Measurements from ENCODE around the gene ZMYM4. TPM values are rescaled to one million over a fixed set of nuclear protein-coding genes. Genes with fewer than 3 reads are reported as not detected.

Gene ZMYM4
- total RNA-seq, 3 donors from 2014 or later = 30.5 to 46.6 (median 31.6) TPM

DNA sequence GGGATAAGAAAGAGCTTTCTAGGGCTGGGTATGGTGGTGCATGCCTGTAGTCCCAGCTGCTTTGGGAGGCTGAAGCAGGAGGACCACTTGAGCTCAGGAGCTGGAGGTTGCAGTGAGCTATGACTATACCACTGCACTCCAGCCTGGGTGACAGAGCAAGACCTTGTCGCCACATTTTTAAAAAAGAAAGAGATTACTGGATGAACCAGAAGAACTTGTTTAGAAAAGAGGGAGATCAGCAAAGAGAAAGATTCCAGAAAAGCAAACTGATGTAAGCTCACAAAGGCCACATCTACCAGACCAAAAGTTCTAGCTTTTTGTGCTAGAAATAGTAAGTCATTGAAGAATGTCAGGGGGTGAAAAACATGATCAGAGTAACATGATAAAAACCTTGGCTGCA, 171.1 kb downstream of the ZMYM4 start:
- intact Hi-C loops (cut with DNase I, micrococcal nuclease) = no loop called here
- DNase-seq = no peak
- Histone ChIP-seq H3K4me3 (no peak overlapping the region), H3K4me1 (ENCODE audit: low read depth) (no peaks in the 10 kb centered on the region), H3K36me3 (ENCODE audit: low read depth) (peaks cover 4% of the 10 kb centered on the region), H3K9me3 (no peaks in the 10 kb centered on the region)
- TF ChIP-seq, protein P1, sequence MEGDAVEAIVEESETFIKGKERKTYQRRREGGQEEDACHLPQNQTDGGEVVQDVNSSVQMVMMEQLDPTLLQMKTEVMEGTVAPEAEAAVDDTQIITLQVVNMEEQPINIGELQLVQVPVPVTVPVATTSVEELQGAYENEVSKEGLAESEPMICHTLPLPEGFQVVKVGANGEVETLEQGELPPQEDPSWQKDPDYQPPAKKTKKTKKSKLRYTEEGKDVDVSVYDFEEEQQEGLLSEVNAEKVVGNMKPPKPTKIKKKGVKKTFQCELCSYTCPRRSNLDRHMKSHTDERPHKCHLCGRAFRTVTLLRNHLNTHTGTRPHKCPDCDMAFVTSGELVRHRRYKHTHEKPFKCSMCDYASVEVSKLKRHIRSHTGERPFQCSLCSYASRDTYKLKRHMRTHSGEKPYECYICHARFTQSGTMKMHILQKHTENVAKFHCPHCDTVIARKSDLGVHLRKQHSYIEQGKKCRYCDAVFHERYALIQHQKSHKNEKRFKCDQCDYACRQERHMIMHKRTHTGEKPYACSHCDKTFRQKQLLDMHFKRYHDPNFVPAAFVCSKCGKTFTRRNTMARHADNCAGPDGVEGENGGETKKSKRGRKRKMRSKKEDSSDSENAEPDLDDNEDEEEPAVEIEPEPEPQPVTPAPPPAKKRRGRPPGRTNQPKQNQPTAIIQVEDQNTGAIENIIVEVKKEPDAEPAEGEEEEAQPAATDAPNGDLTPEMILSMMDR (IDR thresholded peaks at IDR 0.05) = no peak
- ATAC-seq = no peak

DNA sequence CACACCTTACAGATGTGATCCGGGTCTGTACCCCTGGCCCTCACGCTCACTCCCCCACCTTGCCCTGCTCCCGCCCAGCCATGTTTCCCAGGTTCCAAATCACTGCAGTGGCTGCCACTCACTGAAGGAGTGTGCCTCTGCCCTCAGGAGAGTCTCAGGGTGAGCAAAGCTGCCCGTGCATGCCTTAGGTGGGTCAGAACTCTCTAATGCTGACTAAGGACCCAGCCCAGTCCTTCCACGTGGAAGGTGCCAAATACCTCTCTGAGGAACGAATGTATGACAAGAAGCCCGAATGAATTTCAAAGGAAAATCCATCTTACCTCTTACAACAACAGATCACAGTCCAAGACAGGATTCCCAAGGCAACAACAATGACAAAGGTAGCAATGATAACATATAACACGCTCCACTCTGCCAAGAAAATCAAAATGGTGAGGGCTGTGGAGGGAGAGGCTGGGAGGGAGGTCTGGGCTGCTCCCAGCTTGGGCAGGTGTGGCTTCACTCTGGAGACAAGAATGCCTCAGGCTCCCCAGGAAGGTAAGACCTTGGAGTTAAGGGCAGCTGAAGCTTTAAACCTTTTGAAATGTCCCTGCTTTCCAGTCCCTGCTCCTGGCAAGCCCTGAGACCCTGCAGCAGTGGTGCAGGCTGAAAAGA, 173.5 kb downstream of the ZMYM4 start:
- Histone ChIP-seq H3K9me3 (no peaks in the 10 kb centered on the region), H3K4me3 (no peak overlapping the region), H3K36me3 (ENCODE audit: low read depth) (peaks cover 4% of the 10 kb centered on the region), H3K4me1 (ENCODE audit: low read depth) (no peaks in the 10 kb centered on the region)
- intact Hi-C loops (cut with DNase I, micrococcal nuclease) = no loop called here
- ATAC-seq (no peak), DNase-seq (no peak)
- TF ChIP-seq, protein P1 (IDR thresholded peaks at IDR 0.05) = no peak

DNA sequence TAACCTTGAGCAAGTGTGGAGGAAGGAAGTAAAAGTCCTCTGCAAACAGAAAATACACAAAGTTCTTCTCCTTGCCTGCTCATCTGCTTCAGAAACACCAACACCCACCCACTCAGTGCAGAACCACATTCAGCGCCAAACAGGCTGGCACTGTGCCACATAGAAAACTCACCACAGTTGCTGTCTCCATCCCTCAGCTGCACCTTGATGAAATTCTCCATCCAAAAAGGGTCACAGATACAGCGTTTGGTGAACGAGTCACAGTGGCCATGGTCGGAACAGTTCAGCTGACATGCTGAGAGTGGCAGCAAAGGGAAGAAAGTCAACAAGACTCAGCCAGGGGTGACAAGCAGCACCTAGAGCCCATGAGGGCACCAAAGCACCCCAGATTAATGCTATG, 174.2 kb downstream of the ZMYM4 start:
- Histone ChIP-seq H3K4me1 (ENCODE audit: low read depth) (no peaks in the 10 kb centered on the region), H3K36me3 (ENCODE audit: low read depth) (peaks cover 4% of the 10 kb centered on the region), H3K4me3 (no peak overlapping the region), H3K9me3 (no peaks in the 10 kb centered on the region)
- ATAC-seq = no peak
- intact Hi-C loops (cut with DNase I, micrococcal nuclease) = no loop called here
- TF ChIP-seq, protein P1 (IDR thresholded peaks at IDR 0.05) = no peak
- DNase-seq = no peak

DNA sequence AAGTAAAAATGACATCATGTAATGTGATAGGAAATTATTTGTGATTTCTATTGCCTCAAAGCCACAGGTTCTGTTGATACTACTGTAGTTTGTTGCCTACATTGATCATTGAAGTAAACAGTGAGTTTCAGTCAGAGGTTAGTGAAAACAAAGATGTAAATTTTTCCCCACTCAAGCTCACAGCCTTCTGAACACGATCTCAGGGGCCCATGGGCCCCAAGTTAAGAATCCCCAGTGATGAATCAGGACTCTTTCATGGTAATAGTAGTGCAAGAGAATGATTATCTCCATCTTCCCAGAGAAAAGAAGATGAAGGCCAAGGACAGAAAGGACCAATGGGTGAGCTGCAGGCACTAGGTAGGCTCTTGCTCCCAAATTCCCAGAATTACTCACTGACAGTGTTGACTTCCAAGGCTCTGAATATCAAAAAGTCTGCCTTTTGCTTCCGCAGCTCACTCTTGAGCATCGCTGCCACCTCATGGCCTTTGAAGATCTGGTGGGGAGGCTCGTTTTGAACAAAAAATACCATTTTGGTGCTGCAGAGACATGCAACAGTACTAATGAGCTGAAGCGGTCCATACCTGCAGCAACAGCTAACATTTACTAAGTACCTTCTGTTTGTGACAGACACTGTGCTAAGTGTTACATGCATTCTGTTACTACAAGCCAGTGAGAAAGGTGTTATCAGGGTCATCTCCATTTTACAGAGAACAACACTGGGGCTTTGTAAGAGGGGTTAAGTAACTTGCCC, 175.4 kb downstream of the ZMYM4 start:
- Histone ChIP-seq H3K4me3 (no peak overlapping the region), H3K4me1 (ENCODE audit: low read depth) (no peaks in the 10 kb centered on the region), H3K36me3 (ENCODE audit: low read depth) (peaks cover 4% of the 10 kb centered on the region), H3K9me3 (no peaks in the 10 kb centered on the region)
- intact Hi-C loops (cut with DNase I, micrococcal nuclease) = no loop called here
- DNase-seq (no peak), ATAC-seq (no peak)
- TF ChIP-seq, protein P1 (IDR thresholded peaks at IDR 0.05) = no peak

DNA sequence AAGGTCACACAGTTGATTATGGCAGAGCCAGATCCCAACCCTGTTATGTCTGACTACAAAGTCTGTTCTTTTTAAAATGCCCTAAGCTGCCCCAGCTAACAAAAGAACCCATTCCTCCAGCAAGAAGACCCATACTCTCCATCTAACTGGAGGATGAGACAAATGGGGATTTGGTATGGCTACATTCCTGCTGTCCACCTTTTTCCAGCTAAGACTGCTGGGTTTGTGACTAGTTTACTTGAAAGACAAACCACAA, 175.9 kb downstream of the ZMYM4 start:
- Histone ChIP-seq H3K9me3 (no peaks in the 10 kb centered on the region), H3K4me3 (no peak overlapping the region), H3K36me3 (ENCODE audit: low read depth) (peaks cover 4% of the 10 kb centered on the region), H3K4me1 (ENCODE audit: low read depth) (no peaks in the 10 kb centered on the region)
- TF ChIP-seq, protein P1 (IDR thresholded peaks at IDR 0.05) = no peak
- no peak for DNase-seq
- intact Hi-C loops (cut with DNase I, micrococcal nuclease) = no loop called here
- no peak for ATAC-seq
